Measurements from ENCODE around the gene TDRD6.
"Not testable (repeated sequence)": the region's sequence is repeated elsewhere in the genome, so short reads cannot be mapped to it uniquely, and the experiment has no call there.

The TDRD6 gene

GRCh38 chr6:46743425-46744158, 55.9 kb downstream of the TDRD6 start:
- Histone ChIP-seq H3K4me1 (ENCODE audit: control insufficient read depth, insufficient read depth, low read length, poor library complexity, severe bottlenecking) (no peaks in the 10 kb centered on the region), H3K4me3 (ENCODE audit: extremely low read depth, insufficient read depth, low read length, poor library complexity, severe bottlenecking) (no peak overlapping the region), H3K9me3 (ENCODE audit: control insufficient read depth, low read length) (no peaks in the 10 kb centered on the region), H3K27ac (ENCODE audit: low read depth, low read length, severe bottlenecking) (no peak overlapping the region), H3K36me3 (ENCODE audit: control insufficient read depth, insufficient read depth, low read length) (no peaks in the 10 kb centered on the region)
- WGBS, 2 experiments (ENCODE audit: insufficient coverage in 2 of 2), result 100% methylated on average over 1 of the region's 1 CpG; no CpG with 5 or more reads in 1 of the 2 experiments

GRCh38 chr6:46744159-46744725, 56.6 kb downstream of the TDRD6 start:
- H3K27ac ChIP-seq (ENCODE audit: low read depth, low read length, severe bottlenecking); H3K4me1 ChIP-seq (ENCODE audit: control insufficient read depth, insufficient read depth, low read length, poor library complexity, severe bottlenecking); H3K36me3 ChIP-seq (ENCODE audit: control insufficient read depth, insufficient read depth, low read length); H3K9me3 ChIP-seq (ENCODE audit: control insufficient read depth, low read length); H3K4me3 ChIP-seq (ENCODE audit: extremely low read depth, insufficient read depth, low read length, poor library complexity, severe bottlenecking): not testable (repeated sequence)
- WGBS, 2 experiments (ENCODE audit: insufficient coverage in 2 of 2), result no CpG with 5 or more reads among the region's 3 CpGs

- 83% methylated on average over 1 of the region's 2 CpGs; no CpG with 5 or more reads in 1 of the 2 experiments for WGBS, 2 experiments (ENCODE audit: insufficient coverage in 2 of 2)
- Histone ChIP-seq H3K4me3 (ENCODE audit: extremely low read depth, insufficient read depth, low read length, poor library complexity, severe bottlenecking) (no peak overlapping the region), H3K36me3 (ENCODE audit: control insufficient read depth, insufficient read depth, low read length) (no peaks in the 10 kb centered on the region), H3K4me1 (ENCODE audit: control insufficient read depth, insufficient read depth, low read length, poor library complexity, severe bottlenecking) (no peaks in the 10 kb centered on the region), H3K9me3 (ENCODE audit: control insufficient read depth, low read length) (no peaks in the 10 kb centered on the region), H3K27ac (ENCODE audit: low read depth, low read length, severe bottlenecking) (no peak overlapping the region)
Measured at GRCh38 chr6:46745973-46746372, 58.3 kb downstream of the TDRD6 start.

- H3K4me1 ChIP-seq (ENCODE audit: control insufficient read depth, insufficient read depth, low read length, poor library complexity, severe bottlenecking), result no peaks in the 10 kb centered on the region
- no peaks in the 10 kb centered on the region for H3K36me3 ChIP-seq (ENCODE audit: control insufficient read depth, insufficient read depth, low read length)
- 20% methylated on average over 1 of the region's 1 CpG; no CpG with 5 or more reads in 1 of the 2 experiments for WGBS, 2 experiments (ENCODE audit: insufficient coverage in 2 of 2)
- no peak within 1 kb of the TSS for H3K4me3 ChIP-seq (ENCODE audit: extremely low read depth, insufficient read depth, low read length, poor library complexity, severe bottlenecking)
- H3K9me3 ChIP-seq (ENCODE audit: control insufficient read depth, low read length), result no peaks in the 10 kb centered on the region
- H3K27ac ChIP-seq (ENCODE audit: low read depth, low read length, severe bottlenecking), result no peak within 1 kb of the TSS
Measured at GRCh38 chr6:46746696-46747095, 59.0 kb downstream of the TDRD6 start, which contains the start of gene ANKRD66. Gene ANKRD66, plus strand, starts transcription at chr6:46746933. Its CDS starts 5,016 bp downstream, at chr6:46751949.

GRCh38 chr6:46748940-46749503, 61.3 kb downstream of the TDRD6 start:
- WGBS, 2 experiments (ENCODE audit: insufficient coverage in 2 of 2), result 86 to 98% methylated on average over 5 of the region's 5 CpGs

GRCh38 chr6:46749731-46750130, 62.0 kb downstream of the TDRD6 start:
- no peak overlapping the region for H3K4me3 ChIP-seq (ENCODE audit: extremely low read depth, insufficient read depth, low read length, poor library complexity, severe bottlenecking)
- no peaks in the 10 kb centered on the region for H3K9me3 ChIP-seq (ENCODE audit: control insufficient read depth, low read length)
- WGBS, 2 experiments (ENCODE audit: insufficient coverage in 2 of 2), result 62 to 76% methylated on average over 3 to 5 of the region's 5 CpGs
- H3K36me3 ChIP-seq (ENCODE audit: control insufficient read depth, insufficient read depth, low read length), result no peaks in the 10 kb centered on the region
- no peaks in the 10 kb centered on the region for H3K4me1 ChIP-seq (ENCODE audit: control insufficient read depth, insufficient read depth, low read length, poor library complexity, severe bottlenecking)
- H3K27ac ChIP-seq (ENCODE audit: low read depth, low read length, severe bottlenecking), result no peak overlapping the region

More at GRCh38 chr6:46748940-46749503, 61.3 kb downstream of the TDRD6 start:
- no peaks in the 10 kb centered on the region for H3K36me3 ChIP-seq (ENCODE audit: control insufficient read depth, insufficient read depth, low read length)
- no peak overlapping the region for H3K4me3 ChIP-seq (ENCODE audit: extremely low read depth, insufficient read depth, low read length, poor library complexity, severe bottlenecking)
- no peaks in the 10 kb centered on the region for H3K4me1 ChIP-seq (ENCODE audit: control insufficient read depth, insufficient read depth, low read length, poor library complexity, severe bottlenecking)
- no peak overlapping the region for H3K27ac ChIP-seq (ENCODE audit: low read depth, low read length, severe bottlenecking)
- no peaks in the 10 kb centered on the region for H3K9me3 ChIP-seq (ENCODE audit: control insufficient read depth, low read length)

- Histone ChIP-seq H3K4me1 (ENCODE audit: control insufficient read depth, insufficient read depth, low read length, poor library complexity, severe bottlenecking) (peaks cover 3% of the 10 kb centered on the region), H3K4me3 (ENCODE audit: extremely low read depth, insufficient read depth, low read length, poor library complexity, severe bottlenecking) (no peak overlapping the region), H3K9me3 (ENCODE audit: control insufficient read depth, low read length) (no peaks in the 10 kb centered on the region), H3K36me3 (ENCODE audit: control insufficient read depth, insufficient read depth, low read length) (no peaks in the 10 kb centered on the region), H3K27ac (ENCODE audit: low read depth, low read length, severe bottlenecking) (no peak overlapping the region)
- WGBS, 2 experiments (ENCODE audit: insufficient coverage in 2 of 2), result 77 to 95% methylated on average over 2 to 3 of the region's 3 CpGs
Measured at GRCh38 chr6:46751658-46752057, 64.0 kb downstream of the TDRD6 start.

Data from mesodermal cell (in vitro differentiated cells).